NCI-H2029 treated with DMSO at 0.1 percent for 48 hours (cell line): ENCODE data around the gene PHLDB1.

Experiments
- DNase-seq: peaks from one replicate; lab custom pipeline; 2025; lab: John Stamatoyannopoulos, UW

The PHLDB1 gene

GRCh38 chr11:118622376-118623268 lies 15.2 kb downstream of the PHLDB1 start:
- peak; percentile 72 for DNase-seq

GRCh38 chr11:118623269-118623655 lies 15.8 kb downstream of the PHLDB1 start:
- DNase-seq, result peak; percentile 77

GRCh38 chr11:118625036-118625690 lies 17.7 kb downstream of the PHLDB1 start:
- peak; percentile 90 for DNase-seq

GRCh38 chr11:118625976-118626375 lies 18.6 kb downstream of the PHLDB1 start:
- DNase-seq, result no peak

- DNase-seq, result no peak
Observed at GRCh38 chr11:118627566-118627965, 20.2 kb downstream of the PHLDB1 start.

- DNase-seq, result no peak
Observed at GRCh38 chr11:118628031-118628430, 20.6 kb downstream of the PHLDB1 start.

- DNase-seq, result peak; percentile 24
Observed at GRCh38 chr11:118628432-118628831, 21.0 kb downstream of the PHLDB1 start.

GRCh38 chr11:118628861-118629549 lies 21.6 kb downstream of the PHLDB1 start:
- no peak for DNase-seq

GRCh38 chr11:118629761-118630661 lies 22.6 kb downstream of the PHLDB1 start:
- DNase-seq, result peak; percentile 84

- DNase-seq, result no peak
Observed at GRCh38 chr11:118631142-118631909, 23.9 kb downstream of the PHLDB1 start.

- DNase-seq, result no peak
Observed at GRCh38 chr11:118632577-118633318, 25.3 kb downstream of the PHLDB1 start.

GRCh38 chr11:118633319-118633690 lies 25.9 kb downstream of the PHLDB1 start:
- DNase-seq, result no peak

- DNase-seq, result no peak
Observed at GRCh38 chr11:118633979-118634378, 26.6 kb downstream of the PHLDB1 start.

GRCh38 chr11:118634431-118635236 lies 27.2 kb downstream of the PHLDB1 start:
- peak; percentile 33 for DNase-seq

- no peak for DNase-seq
Observed at GRCh38 chr11:118635237-118635591, 27.8 kb downstream of the PHLDB1 start.

- DNase-seq, result no peak
Observed at GRCh38 chr11:118635642-118636041, 28.2 kb downstream of the PHLDB1 start.

GRCh38 chr11:118636569-118637290 lies 29.3 kb downstream of the PHLDB1 start:
- no peak for DNase-seq

GRCh38 chr11:118638726-118639125 lies 31.3 kb downstream of the PHLDB1 start:
- DNase-seq, result no peak

- DNase-seq, result no peak
Observed at GRCh38 chr11:118639899-118640298, 32.5 kb downstream of the PHLDB1 start.
